ENCODE results near the gene SND1.

- no peak for TF ChIP-seq POLR2A (IDR thresholded peaks at IDR 0.05)
- TF ChIP-seq, protein P1, sequence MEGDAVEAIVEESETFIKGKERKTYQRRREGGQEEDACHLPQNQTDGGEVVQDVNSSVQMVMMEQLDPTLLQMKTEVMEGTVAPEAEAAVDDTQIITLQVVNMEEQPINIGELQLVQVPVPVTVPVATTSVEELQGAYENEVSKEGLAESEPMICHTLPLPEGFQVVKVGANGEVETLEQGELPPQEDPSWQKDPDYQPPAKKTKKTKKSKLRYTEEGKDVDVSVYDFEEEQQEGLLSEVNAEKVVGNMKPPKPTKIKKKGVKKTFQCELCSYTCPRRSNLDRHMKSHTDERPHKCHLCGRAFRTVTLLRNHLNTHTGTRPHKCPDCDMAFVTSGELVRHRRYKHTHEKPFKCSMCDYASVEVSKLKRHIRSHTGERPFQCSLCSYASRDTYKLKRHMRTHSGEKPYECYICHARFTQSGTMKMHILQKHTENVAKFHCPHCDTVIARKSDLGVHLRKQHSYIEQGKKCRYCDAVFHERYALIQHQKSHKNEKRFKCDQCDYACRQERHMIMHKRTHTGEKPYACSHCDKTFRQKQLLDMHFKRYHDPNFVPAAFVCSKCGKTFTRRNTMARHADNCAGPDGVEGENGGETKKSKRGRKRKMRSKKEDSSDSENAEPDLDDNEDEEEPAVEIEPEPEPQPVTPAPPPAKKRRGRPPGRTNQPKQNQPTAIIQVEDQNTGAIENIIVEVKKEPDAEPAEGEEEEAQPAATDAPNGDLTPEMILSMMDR (IDR thresholded peaks at IDR 0.05) = no peak
- no peak for TF ChIP-seq EP300 (IDR thresholded peaks at IDR 0.05)
These were observed 264.7 kb downstream of the SND1 start for GRCh38 chr7:127916735-127917134.
